ENCODE results near the gene USP51. TPM values are rescaled to one million over a fixed set of nuclear protein-coding genes. Genes with fewer than 3 reads are reported as not detected.
"Not testable (repeated sequence)": the region's sequence is repeated elsewhere in the genome, so short reads cannot be mapped to it uniquely, and the experiment has no call there.

The USP51 gene
- total and polyA plus RNA-seq, 8 donors, result 3.0 to 10.3 (median 9.2) TPM

- no peaks in the 10 kb centered on the region for H3K27me3 ChIP-seq
- H3K9me3 ChIP-seq, result no peaks in the 10 kb centered on the region
- no peaks in the 10 kb centered on the region for H3K36me3 ChIP-seq
- DNase-seq (no peak), ATAC-seq (peak; percentile 2)
- peak overlapping the region; percentile 44 to 62 for H3K4me3 ChIP-seq
- peak overlapping the region; percentile 73 to 86 for H3K27ac ChIP-seq
- H3K4me1 ChIP-seq, result peaks cover 0 to 3% of the 10 kb centered on the region in 2 donors
- TF ChIP-seq CTCF (IDR thresholded peaks at IDR 0.05), result no peak
- intact Hi-C loops (cut with DNase I), result no loop called here
Observed at GRCh38 chrX:55452833-55453124, 36.9 kb downstream of the USP51 start.

GRCh38 chrX:55451990-55452832, 37.4 kb downstream of the USP51 start, which contains the start of gene MAGEH1:
MAGEH1 (plus strand) TSS chrX:55452127; CDS start chrX:55452375, 248 bp downstream.
- H3K9me3 ChIP-seq, result no peaks in the 10 kb centered on the region
- H3K4me1 ChIP-seq, result peaks cover 0 to 3% of the 10 kb centered on the region in 2 donors
- ATAC-seq (peak; percentile 97), DNase-seq (peak; percentile 77 to 91 (median 88))
- H3K27ac ChIP-seq, result peak within 1 kb of the TSS; percentile 73 to 86
- H3K4me3 ChIP-seq, result peak within 1 kb of the TSS; percentile 44 to 62
- no peaks in the 10 kb centered on the region for H3K36me3 ChIP-seq
- TF ChIP-seq CTCF (IDR thresholded peaks at IDR 0.05), result no peak
- no peaks in the 10 kb centered on the region for H3K27me3 ChIP-seq
- intact Hi-C loops (cut with DNase I), result no loop called here

GRCh38 chrX:55451626-55451989, 38.0 kb downstream of the USP51 start:
- Histone ChIP-seq H3K4me3 (peak overlapping the region; percentile 44 to 62), H3K36me3 (no peaks in the 10 kb centered on the region), H3K27ac (peak overlapping the region; percentile 73 to 86), H3K27me3 (no peaks in the 10 kb centered on the region), H3K9me3 (no peaks in the 10 kb centered on the region), H3K4me1 (peaks cover 0 to 3% of the 10 kb centered on the region in 2 donors)
- intact Hi-C loops (cut with DNase I), result no loop called here
- ATAC-seq, result peak; percentile 61
- DNase-seq, result peak in 1 of 4 donors; percentile 33
- no peak for TF ChIP-seq CTCF (IDR thresholded peaks at IDR 0.05)

GRCh38 chrX:55451141-55451540, 38.5 kb downstream of the USP51 start:
- H3K9me3 ChIP-seq, result no peaks in the 10 kb centered on the region
- DNase-seq (peak in 2 of 4 donors; percentile 11 to 16), ATAC-seq (peak; percentile 63)
- H3K27ac ChIP-seq, result peak overlapping the region in 1 of 2 donors; percentile 73
- peaks cover 0 to 3% of the 10 kb centered on the region in 2 donors for H3K4me1 ChIP-seq
- no peak for TF ChIP-seq CTCF (IDR thresholded peaks at IDR 0.05)
- H3K36me3 ChIP-seq, result no peaks in the 10 kb centered on the region
- H3K4me3 ChIP-seq, result peak overlapping the region; percentile 44 to 62
- intact Hi-C loops (cut with DNase I), result no loop called here
- H3K27me3 ChIP-seq, result no peaks in the 10 kb centered on the region

- DNase-seq, result peak in 1 of 4 donors; percentile 10
- no peak overlapping the region for H3K4me3 ChIP-seq
- no peak for TF ChIP-seq CTCF (IDR thresholded peaks at IDR 0.05)
- no peaks in the 10 kb centered on the region for H3K27me3 ChIP-seq
- intact Hi-C loops (cut with DNase I), result no loop called here
- H3K27ac ChIP-seq, result no peak overlapping the region
- no peaks in the 10 kb centered on the region for H3K9me3 ChIP-seq
- ATAC-seq, result peak; percentile 45
- H3K4me1 ChIP-seq, result peaks cover 0 to 3% of the 10 kb centered on the region in 2 donors
- H3K36me3 ChIP-seq, result no peaks in the 10 kb centered on the region
Observed at GRCh38 chrX:55450259-55450658, 39.4 kb downstream of the USP51 start.

GRCh38 chrX:55443468-55443867, 46.2 kb downstream of the USP51 start:
- ATAC-seq, result not testable (repeated sequence)

More at GRCh38 chrX:55443468-55443867, 46.2 kb downstream of the USP51 start:
- DNase-seq; H3K4me1 ChIP-seq; H3K36me3 ChIP-seq; H3K27ac ChIP-seq; H3K27me3 ChIP-seq; intact Hi-C loops (cut with DNase I); H3K4me3 ChIP-seq; H3K9me3 ChIP-seq: not testable (repeated sequence)
